ENCODE results near the gene FERMT3.
"Not testable (repeated sequence)": the region's sequence is repeated elsewhere in the genome, so short reads cannot be mapped to it uniquely, and the experiment has no call there.

Gene FERMT3

GRCh38 chr11:64245797-64246620, 39.5 kb downstream of the FERMT3 start:
- peaks cover 2% of the 10 kb centered on the region for H3K4me1 ChIP-seq
- H3K27me3 ChIP-seq (ENCODE audit: control insufficient read depth, insufficient read depth, low read length), result no peaks in the 10 kb centered on the region
- H3K79me2 ChIP-seq, result no peaks in the 10 kb centered on the region
- H3K9me3 ChIP-seq (ENCODE audit: control insufficient read depth, low read length), result no peaks in the 10 kb centered on the region
- H3K4me3 ChIP-seq (ENCODE audit: low read depth, low read length), result peak overlapping the region; percentile 58
- H3K9ac ChIP-seq, result no peak overlapping the region
- peak overlapping the region; percentile 36 for H3K27ac ChIP-seq
- peak overlapping the region; percentile 75 for H3K4me2 ChIP-seq (ENCODE audit: low read length)
- TF ChIP-seq CTCF (IDR thresholded peaks at IDR 0.05), result no peak
- H3K36me3 ChIP-seq (ENCODE audit: control insufficient read depth, insufficient read depth, low read length), result no peaks in the 10 kb centered on the region
- peak overlapping the region; percentile 46 for H2AFZ ChIP-seq

- not testable (repeated sequence) for H3K79me2 ChIP-seq; H3K9ac ChIP-seq; H3K36me3 ChIP-seq (ENCODE audit: control insufficient read depth, insufficient read depth, low read length); H3K9me3 ChIP-seq (ENCODE audit: control insufficient read depth, low read length); H3K4me3 ChIP-seq (ENCODE audit: low read depth, low read length); H3K4me2 ChIP-seq (ENCODE audit: low read length); H3K4me1 ChIP-seq; H3K27ac ChIP-seq; H2AFZ ChIP-seq; H3K27me3 ChIP-seq (ENCODE audit: control insufficient read depth, insufficient read depth, low read length)
Measured at GRCh38 chr11:64246621-64246870, 40.0 kb downstream of the FERMT3 start.

- no peaks in the 10 kb centered on the region for H3K9me3 ChIP-seq (ENCODE audit: control insufficient read depth, low read length)
- peak within 1 kb of the TSS; percentile 83 for H3K27ac ChIP-seq
- no peaks in the 10 kb centered on the region for H3K79me2 ChIP-seq
- H3K4me1 ChIP-seq, result peaks cover 2% of the 10 kb centered on the region
- no peak for TF ChIP-seq CTCF (IDR thresholded peaks at IDR 0.05)
- H3K36me3 ChIP-seq (ENCODE audit: control insufficient read depth, insufficient read depth, low read length), result no peaks in the 10 kb centered on the region
- H3K9ac ChIP-seq, result no peak within 1 kb of the TSS
- H2AFZ ChIP-seq, result peak within 1 kb of the TSS; percentile 73
- H3K4me3 ChIP-seq (ENCODE audit: low read depth, low read length), result peak within 1 kb of the TSS; percentile 85
- peak within 1 kb of the TSS; percentile 99 for H3K4me2 ChIP-seq (ENCODE audit: low read length)
- H3K27me3 ChIP-seq (ENCODE audit: control insufficient read depth, insufficient read depth, low read length), result no peaks in the 10 kb centered on the region
Measured at GRCh38 chr11:64246871-64247728, 40.6 kb downstream of the FERMT3 start, which contains the start of gene PPP1R14B. PPP1R14B (minus strand) TSS chr11:64246943; CDS start chr11:64246673, 270 bp downstream.

- peak overlapping the region; percentile 73 for H2AFZ ChIP-seq
- H3K79me2 ChIP-seq, result no peaks in the 10 kb centered on the region
- H3K36me3 ChIP-seq (ENCODE audit: control insufficient read depth, insufficient read depth, low read length), result no peaks in the 10 kb centered on the region
- peak overlapping the region; percentile 85 for H3K4me3 ChIP-seq (ENCODE audit: low read depth, low read length)
- peak overlapping the region; percentile 99 for H3K4me2 ChIP-seq (ENCODE audit: low read length)
- H3K27me3 ChIP-seq (ENCODE audit: control insufficient read depth, insufficient read depth, low read length), result no peaks in the 10 kb centered on the region
- TF ChIP-seq CTCF (IDR thresholded peaks at IDR 0.05), result no peak
- H3K9ac ChIP-seq, result no peak overlapping the region
- no peaks in the 10 kb centered on the region for H3K4me1 ChIP-seq
- H3K27ac ChIP-seq, result no peak overlapping the region
- H3K9me3 ChIP-seq (ENCODE audit: control insufficient read depth, low read length), result no peaks in the 10 kb centered on the region
Measured at GRCh38 chr11:64247729-64248531, 41.4 kb downstream of the FERMT3 start.

GRCh38 chr11:64248578-64248977, 42.1 kb downstream of the FERMT3 start:
- no peaks in the 10 kb centered on the region for H3K27me3 ChIP-seq (ENCODE audit: control insufficient read depth, insufficient read depth, low read length)
- no peak overlapping the region for H3K9ac ChIP-seq
- H3K27ac ChIP-seq, result no peak overlapping the region
- H3K9me3 ChIP-seq (ENCODE audit: control insufficient read depth, low read length), result no peaks in the 10 kb centered on the region
- H3K4me1 ChIP-seq, result peaks cover under 1% of the 10 kb centered on the region
- H3K36me3 ChIP-seq (ENCODE audit: control insufficient read depth, insufficient read depth, low read length), result no peaks in the 10 kb centered on the region
- no peak overlapping the region for H3K4me3 ChIP-seq (ENCODE audit: low read depth, low read length)
- H3K79me2 ChIP-seq, result no peaks in the 10 kb centered on the region
- H2AFZ ChIP-seq, result no peak overlapping the region
- H3K4me2 ChIP-seq (ENCODE audit: low read length), result no peak overlapping the region
- TF ChIP-seq CTCF (IDR thresholded peaks at IDR 0.05), result no peak

All from parathyroid adenoma (tissue), 2 donors.